HepG2 (cell line): ENCODE results near the gene SCP2. TPM values are rescaled to one million over a fixed set of nuclear protein-coding genes. Genes with fewer than 3 reads are reported as not detected.

Source experiments
- KDM6A ChIP-seq: IDR thresholded peaks from 2 replicates; pipeline ENCODE4 v1.6.1; 2016; ENCODE audit warnings: low read depth
- KMT2A ChIP-seq: sonication (generic); formaldehyde crosslinking; IDR thresholded peaks from 2 replicates; pipeline ENCODE4 v1.4.0; 2020; ENCODE audit warnings: missing genetic modification reagents
- NFATC3 ChIP-seq: sonication (generic); formaldehyde crosslinking; IDR thresholded peaks from 2 replicates; pipeline ENCODE4 v1.5.1; 2020; ENCODE audit warnings: mild to moderate bottlenecking, missing genetic modification reagents
- NR0B2 ChIP-seq: sonication (generic); formaldehyde crosslinking; IDR thresholded peaks from 2 replicates; pipeline ENCODE4 v1.4.0; 2020; ENCODE audit warnings: mild to moderate bottlenecking, missing genetic modification reagents
- RNF219 ChIP-seq: sonication (generic); formaldehyde crosslinking; IDR thresholded peaks from 2 replicates; pipeline ENCODE4 v1.5.0; 2020; ENCODE audit warnings: mild to moderate bottlenecking, missing genetic modification reagents
- ZNF274 ChIP-seq: sonication (generic); formaldehyde crosslinking; IDR thresholded peaks from 2 replicates; pipeline ENCODE4 v1.5.1; 2020; ENCODE audit warnings: mild to moderate bottlenecking, missing genetic modification reagents
- ZNF7 ChIP-seq: IDR thresholded peaks from 2 replicates; pipeline ENCODE4 v1.6.1; 2016; ENCODE audit warnings: missing biosample characterization, missing genetic modification reagents
- polyA plus RNA-seq, 8 experiments: library from polyadenylated mRNA; depleted of rRNA in 3 of 8; stranded (reverse) in 7 of 8; unstranded in 1 of 8; fragments of >200 nt; fragmentation: Illumina TruSeq in 4 of 8; extraction: Trizol in 4 of 8; gene quantifications; 2 replicates each; pipeline versions ENCODE4 v1.2.1 to v1.2.3, GENCODE V29; 2011 to 2016; ENCODE audit warnings: low read depth in 4 of 8, missing spikeins in 1 of 8, mixed read lengths in 1 of 8; ENCODE audit not compliant: insufficient read depth in 1 of 8
- total RNA-seq, 5 experiments: library from RNA; depleted of rRNA; stranded (reverse); fragments of >200 nt; fragmentation: Illumina TruSeq; extraction: Trizol; gene quantifications; 2 replicates each; pipeline ENCODE4 v1.2.3, GENCODE V29; 2016; ENCODE audit warnings: low read depth in 1 of 5
- TF ChIP-seq, protein P1 (sequence below): IDR thresholded peaks from 2 replicates; pipeline ENCODE4 v1.6.1; 2016; ENCODE audit warnings: low read depth, control low read depth
- TF ChIP-seq, protein P2 (sequence below): sonication (generic); formaldehyde crosslinking; IDR thresholded peaks from 2 replicates; pipeline ENCODE4 v1.4.0; 2020; ENCODE audit warnings: missing genetic modification reagents

SCP2 gene
- total and polyA plus RNA-seq, 2 of the 13 experiments (the other 11 are each of a cell fraction or from before 2014, with no cell fraction given) = 59.0 to 133 TPM

GRCh38 chr1:52928015-52928404 is 934 bp downstream of the SCP2 start (continued):
- TF ChIP-seq, protein P1, sequence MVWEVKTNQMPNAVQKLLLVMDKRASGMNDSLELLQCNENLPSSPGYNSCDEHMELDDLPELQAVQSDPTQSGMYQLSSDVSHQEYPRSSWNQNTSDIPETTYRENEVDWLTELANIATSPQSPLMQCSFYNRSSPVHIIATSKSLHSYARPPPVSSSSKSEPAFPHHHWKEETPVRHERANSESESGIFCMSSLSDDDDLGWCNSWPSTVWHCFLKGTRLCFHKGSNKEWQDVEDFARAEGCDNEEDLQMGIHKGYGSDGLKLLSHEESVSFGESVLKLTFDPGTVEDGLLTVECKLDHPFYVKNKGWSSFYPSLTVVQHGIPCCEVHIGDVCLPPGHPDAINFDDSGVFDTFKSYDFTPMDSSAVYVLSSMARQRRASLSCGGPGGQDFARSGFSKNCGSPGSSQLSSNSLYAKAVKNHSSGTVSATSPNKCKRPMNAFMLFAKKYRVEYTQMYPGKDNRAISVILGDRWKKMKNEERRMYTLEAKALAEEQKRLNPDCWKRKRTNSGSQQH (CRISPR knock-in tag) = 0 out of 2 replicates have a peak, but pooled peaks have one; percentile 13
- no peak for TF ChIP-seq ZNF274 (CRISPR knock-in tag)
- TF ChIP-seq ZNF7 = peak; percentile 68; the same call in 1 of the 2 replicates
- no peak for TF ChIP-seq KMT2A
- TF ChIP-seq RNF219 (CRISPR knock-in tag) = no peak
- TF ChIP-seq KDM6A (CRISPR knock-in tag) = no peak
- TF ChIP-seq, protein P2, sequence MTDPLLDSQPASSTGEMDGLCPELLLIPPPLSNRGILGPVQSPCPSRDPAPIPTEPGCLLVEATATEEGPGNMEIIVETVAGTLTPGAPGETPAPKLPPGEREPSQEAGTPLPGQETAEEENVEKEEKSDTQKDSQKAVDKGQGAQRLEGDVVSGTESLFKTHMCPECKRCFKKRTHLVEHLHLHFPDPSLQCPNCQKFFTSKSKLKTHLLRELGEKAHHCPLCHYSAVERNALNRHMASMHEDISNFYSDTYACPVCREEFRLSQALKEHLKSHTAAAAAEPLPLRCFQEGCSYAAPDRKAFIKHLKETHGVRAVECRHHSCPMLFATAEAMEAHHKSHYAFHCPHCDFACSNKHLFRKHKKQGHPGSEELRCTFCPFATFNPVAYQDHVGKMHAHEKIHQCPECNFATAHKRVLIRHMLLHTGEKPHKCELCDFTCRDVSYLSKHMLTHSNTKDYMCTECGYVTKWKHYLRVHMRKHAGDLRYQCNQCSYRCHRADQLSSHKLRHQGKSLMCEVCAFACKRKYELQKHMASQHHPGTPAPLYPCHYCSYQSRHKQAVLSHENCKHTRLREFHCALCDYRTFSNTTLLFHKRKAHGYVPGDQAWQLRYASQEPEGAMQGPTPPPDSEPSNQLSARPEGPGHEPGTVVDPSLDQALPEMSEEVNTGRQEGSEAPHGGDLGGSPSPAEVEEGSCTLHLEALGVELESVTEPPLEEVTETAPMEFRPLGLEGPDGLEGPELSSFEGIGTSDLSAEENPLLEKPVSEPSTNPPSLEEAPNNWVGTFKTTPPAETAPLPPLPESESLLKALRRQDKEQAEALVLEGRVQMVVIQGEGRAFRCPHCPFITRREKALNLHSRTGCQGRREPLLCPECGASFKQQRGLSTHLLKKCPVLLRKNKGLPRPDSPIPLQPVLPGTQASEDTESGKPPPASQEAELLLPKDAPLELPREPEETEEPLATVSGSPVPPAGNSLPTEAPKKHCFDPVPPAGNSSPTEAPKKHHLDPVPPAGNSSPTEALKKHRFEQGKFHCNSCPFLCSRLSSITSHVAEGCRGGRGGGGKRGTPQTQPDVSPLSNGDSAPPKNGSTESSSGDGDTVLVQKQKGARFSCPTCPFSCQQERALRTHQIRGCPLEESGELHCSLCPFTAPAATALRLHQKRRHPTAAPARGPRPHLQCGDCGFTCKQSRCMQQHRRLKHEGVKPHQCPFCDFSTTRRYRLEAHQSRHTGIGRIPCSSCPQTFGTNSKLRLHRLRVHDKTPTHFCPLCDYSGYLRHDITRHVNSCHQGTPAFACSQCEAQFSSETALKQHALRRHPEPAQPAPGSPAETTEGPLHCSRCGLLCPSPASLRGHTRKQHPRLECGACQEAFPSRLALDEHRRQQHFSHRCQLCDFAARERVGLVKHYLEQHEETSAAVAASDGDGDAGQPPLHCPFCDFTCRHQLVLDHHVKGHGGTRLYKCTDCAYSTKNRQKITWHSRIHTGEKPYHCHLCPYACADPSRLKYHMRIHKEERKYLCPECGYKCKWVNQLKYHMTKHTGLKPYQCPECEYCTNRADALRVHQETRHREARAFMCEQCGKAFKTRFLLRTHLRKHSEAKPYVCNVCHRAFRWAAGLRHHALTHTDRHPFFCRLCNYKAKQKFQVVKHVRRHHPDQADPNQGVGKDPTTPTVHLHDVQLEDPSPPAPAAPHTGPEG (CRISPR knock-in tag) = no peak
- no peak for TF ChIP-seq NFATC3
- no peak for TF ChIP-seq NR0B2
